Suprapubic skin (tissue), 2 donors: Measurements from ENCODE around the gene HOXA7.

ENCODE experiments used
- EP300 ChIP-seq: sonication (generic); formaldehyde crosslinking; IDR thresholded peaks from one replicate; pipeline ENCODE4 v1.6.1; 2017; ENCODE audit warnings: antibody characterized with exemption
- POLR2A ChIP-seq, 2 donors: fragments of 450-650 bp; IDR thresholded peaks; one replicate each; pipeline ENCODE4 v1.6.1; 2017; ENCODE audit warnings: antibody characterized with exemption in 2 of 2, mild to moderate bottlenecking in 2 of 2, moderate library complexity in 2 of 2

- TF ChIP-seq EP300 (no peak), POLR2A (IDR thresholded peaks at IDR 0.05) (no peak)
These were observed 5.0 kb downstream of the HOXA7 start for GRCh38 chr7:27151341-27151930.
